GM13976 (cell line): ENCODE results near the gene SLCO1B3.

Experiments
- DNase-seq: peaks from one replicate; pipeline ENCODE4 v3.0.0; 2012; ENCODE audit warnings: low spot score
- in situ Hi-C: fragments of 300-500 bp; cut with MboI; formaldehyde crosslinking; loops from one replicate; pipeline ENCODE4 v1.12.0; 2022; ENCODE audit warnings: low sequenced_read_pairs, mixed read lengths, inconsistent platforms; ENCODE audit not compliant: unreplicated experiment
- TF ChIP-seq, protein P1 (sequence below): IDR thresholded peaks from 2 replicates; pipeline ENCODE4 v1.5.1; 2012; ENCODE audit warnings: borderline replicate concordance, mild to moderate bottlenecking; ENCODE audit not compliant: insufficient read depth; ENCODE audit errors: extremely low read depth, missing control alignments, control extremely low read depth

The SLCO1B3 gene

DNA sequence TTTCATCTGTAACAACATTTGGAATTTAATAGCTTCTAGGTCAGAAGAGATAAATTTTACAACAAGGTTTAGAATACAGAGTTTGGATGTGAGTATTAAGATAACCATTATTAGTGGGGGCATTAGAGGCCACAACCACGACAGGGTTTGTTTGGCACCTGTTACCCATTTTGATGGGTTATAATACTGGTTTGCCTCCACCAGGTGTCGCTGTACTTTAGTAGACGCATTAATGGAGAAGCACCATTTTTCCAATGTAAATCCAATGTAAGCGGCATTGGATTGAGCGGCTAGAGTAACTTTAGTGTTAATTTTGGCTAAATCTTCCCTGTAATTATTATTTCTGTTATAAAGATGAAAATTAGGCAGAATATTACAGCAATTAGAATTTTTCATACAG lies 136.2 kb downstream of the SLCO1B3 start:
- in situ Hi-C loops: loop anchor here (25.0 kb wide), 1 partner anchor 241 kb away; no protein-coding TSS in a partner anchor
- DNase-seq: peak; percentile 3
- TF ChIP-seq, protein P1, sequence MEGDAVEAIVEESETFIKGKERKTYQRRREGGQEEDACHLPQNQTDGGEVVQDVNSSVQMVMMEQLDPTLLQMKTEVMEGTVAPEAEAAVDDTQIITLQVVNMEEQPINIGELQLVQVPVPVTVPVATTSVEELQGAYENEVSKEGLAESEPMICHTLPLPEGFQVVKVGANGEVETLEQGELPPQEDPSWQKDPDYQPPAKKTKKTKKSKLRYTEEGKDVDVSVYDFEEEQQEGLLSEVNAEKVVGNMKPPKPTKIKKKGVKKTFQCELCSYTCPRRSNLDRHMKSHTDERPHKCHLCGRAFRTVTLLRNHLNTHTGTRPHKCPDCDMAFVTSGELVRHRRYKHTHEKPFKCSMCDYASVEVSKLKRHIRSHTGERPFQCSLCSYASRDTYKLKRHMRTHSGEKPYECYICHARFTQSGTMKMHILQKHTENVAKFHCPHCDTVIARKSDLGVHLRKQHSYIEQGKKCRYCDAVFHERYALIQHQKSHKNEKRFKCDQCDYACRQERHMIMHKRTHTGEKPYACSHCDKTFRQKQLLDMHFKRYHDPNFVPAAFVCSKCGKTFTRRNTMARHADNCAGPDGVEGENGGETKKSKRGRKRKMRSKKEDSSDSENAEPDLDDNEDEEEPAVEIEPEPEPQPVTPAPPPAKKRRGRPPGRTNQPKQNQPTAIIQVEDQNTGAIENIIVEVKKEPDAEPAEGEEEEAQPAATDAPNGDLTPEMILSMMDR: peak; percentile 46

DNA sequence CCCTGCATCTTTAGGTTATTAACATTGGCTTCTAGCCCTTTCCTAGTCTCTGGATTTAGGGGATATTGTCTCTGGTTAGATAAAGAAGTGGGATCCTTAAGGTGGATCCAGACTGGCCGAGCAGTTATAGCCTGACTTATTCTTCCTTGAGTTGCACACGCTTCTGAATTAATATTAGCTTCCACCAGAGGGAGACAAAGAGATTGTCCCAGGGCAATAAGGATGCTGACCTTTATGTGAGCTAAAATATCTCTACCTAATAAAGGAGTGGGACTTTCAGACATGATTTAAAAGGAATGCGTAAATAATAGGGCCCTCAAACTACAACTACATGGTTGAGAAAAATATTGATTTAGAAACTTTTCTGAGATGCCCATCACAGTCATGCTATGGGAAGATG lies 139.7 kb downstream of the SLCO1B3 start:
- in situ Hi-C loops: no loop called here

DNA sequence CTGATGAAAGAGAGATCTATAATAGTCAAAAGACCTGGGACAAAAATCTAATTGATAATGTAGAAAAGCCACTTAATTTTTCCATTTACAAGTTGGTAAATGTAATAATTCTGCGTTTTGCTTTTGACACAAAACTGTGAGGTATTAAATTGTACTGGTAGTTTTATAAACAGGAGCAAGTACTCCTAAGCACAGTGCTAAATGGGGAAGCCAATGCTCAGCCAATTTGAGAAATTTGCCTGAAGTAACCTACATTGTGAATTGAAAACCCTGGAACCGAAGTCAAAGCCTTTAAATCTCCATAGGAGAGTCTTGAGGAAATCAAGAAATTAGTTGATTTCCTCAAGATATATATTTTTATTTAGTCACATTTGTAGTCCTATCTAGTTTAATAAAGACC lies 152.8 kb downstream of the SLCO1B3 start:
- in situ Hi-C loops: no loop called here
- TF ChIP-seq, protein P1: no peak
- no peak for DNase-seq

More for the DNA sequence above, 139.7 kb downstream of the SLCO1B3 start:
- DNase-seq: no peak
- TF ChIP-seq, protein P1: peak; percentile 42

DNA sequence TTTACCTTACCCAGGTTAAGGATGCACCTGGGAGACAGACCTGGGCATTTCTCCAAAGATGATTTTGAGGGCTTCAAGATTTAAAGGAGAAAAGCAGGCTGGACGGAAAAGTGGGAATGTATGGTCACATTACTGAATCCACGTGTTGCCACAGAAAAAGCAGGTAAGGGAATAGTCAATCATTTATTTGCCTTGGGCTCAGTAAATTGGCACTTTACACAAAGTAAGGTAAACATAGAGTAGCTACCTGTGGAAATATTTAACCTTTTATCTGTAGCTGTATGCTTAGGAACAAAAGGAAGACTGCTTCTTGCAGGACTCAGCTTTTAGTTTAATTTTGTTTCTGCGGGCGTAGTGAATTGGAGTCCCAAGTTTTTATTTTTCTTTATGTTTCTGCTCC lies 153.3 kb downstream of the SLCO1B3 start:
- TF ChIP-seq, protein P1: no peak
- DNase-seq: no peak
- in situ Hi-C loops: no loop called here
